AG04450 (cell line): ENCODE data around the gene EFCAB5. TPM values are rescaled to one million over a fixed set of nuclear protein-coding genes. Genes with fewer than 3 reads are reported as not detected.
A peak's percentile ranks its signal among the peaks of the same experiment; 100 is the strongest.

Experiments
- CTCF ChIA-PET: fragments of 300-600, 350-600 bp; formaldehyde crosslinking; extraction: SDS; loops from one replicate; lab custom pipeline; 2022; ENCODE audit warnings: antibody characterized with exemption, inconsistent platforms; lab: Charles Lee
- POLR2A ChIA-PET: fragments of 350-600 bp; formaldehyde crosslinking; extraction: SDS; loops from one replicate; lab custom pipeline; 2021; ENCODE audit warnings: antibody characterized with exemption, inconsistent platforms; lab: Yijun Ruan, JAX
- DNase-seq: peaks from one replicate; pipeline ENCODE4 v3.0.0-alpha.2; 2011; ENCODE audit warnings: low read depth, low spot score
- H3K27ac ChIP-seq: one replicate; pipeline ENCODE4 v1.5.1; 2012; ENCODE audit warnings: low read depth, low read length, control low read depth
- H3K27me3 ChIP-seq: one replicate; pipeline ENCODE4 v1.6.0; 2012; ENCODE audit warnings: low read length; ENCODE audit not compliant: control insufficient read depth, insufficient read depth
- H3K4me3 ChIP-seq: 2 replicates; pipeline ENCODE4 v1.5.1; 2011; ENCODE audit warnings: mild to moderate bottlenecking, low read depth, low read length, control low read depth
- H3K9me3 ChIP-seq: 2 replicates; pipeline ENCODE4 v1.5.1; 2012; ENCODE audit warnings: low read length; ENCODE audit not compliant: control insufficient read depth, insufficient read depth
- polyA plus RNA-seq: library from polyadenylated mRNA; depleted of rRNA; stranded (reverse); fragments of >200 nt; gene quantifications from 2 replicates; pipeline ENCODE4 v1.2.3, GENCODE V29; 2011
- TF ChIP-seq, protein P1 (sequence below): IDR thresholded peaks from 2 replicates; pipeline ENCODE4 v1.5.1; 2011; ENCODE audit warnings: low read depth, low read length, control low read depth, inconsistent platforms

The EFCAB5 gene
- polyA plus RNA-seq, 1 experiment, result 0.24 TPM

GRCh38 chr17:30112794-30113193 is 171.4 kb downstream of the EFCAB5 start:
- Histone ChIP-seq H3K4me3 (no peak overlapping the region), H3K27me3 (no peaks in the 10 kb centered on the region), H3K27ac (no peak overlapping the region), H3K9me3 (no peaks in the 10 kb centered on the region)
- CTCF ChIA-PET, result interaction anchor here (0.9 to 3.5 kb wide), 5 partner anchors 8 to 181 kb away, joined by 3 to 75 read pairs (median 7); no protein-coding TSS in a partner anchor
- TF ChIP-seq, protein P1, sequence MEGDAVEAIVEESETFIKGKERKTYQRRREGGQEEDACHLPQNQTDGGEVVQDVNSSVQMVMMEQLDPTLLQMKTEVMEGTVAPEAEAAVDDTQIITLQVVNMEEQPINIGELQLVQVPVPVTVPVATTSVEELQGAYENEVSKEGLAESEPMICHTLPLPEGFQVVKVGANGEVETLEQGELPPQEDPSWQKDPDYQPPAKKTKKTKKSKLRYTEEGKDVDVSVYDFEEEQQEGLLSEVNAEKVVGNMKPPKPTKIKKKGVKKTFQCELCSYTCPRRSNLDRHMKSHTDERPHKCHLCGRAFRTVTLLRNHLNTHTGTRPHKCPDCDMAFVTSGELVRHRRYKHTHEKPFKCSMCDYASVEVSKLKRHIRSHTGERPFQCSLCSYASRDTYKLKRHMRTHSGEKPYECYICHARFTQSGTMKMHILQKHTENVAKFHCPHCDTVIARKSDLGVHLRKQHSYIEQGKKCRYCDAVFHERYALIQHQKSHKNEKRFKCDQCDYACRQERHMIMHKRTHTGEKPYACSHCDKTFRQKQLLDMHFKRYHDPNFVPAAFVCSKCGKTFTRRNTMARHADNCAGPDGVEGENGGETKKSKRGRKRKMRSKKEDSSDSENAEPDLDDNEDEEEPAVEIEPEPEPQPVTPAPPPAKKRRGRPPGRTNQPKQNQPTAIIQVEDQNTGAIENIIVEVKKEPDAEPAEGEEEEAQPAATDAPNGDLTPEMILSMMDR, result no peak
- POLR2A ChIA-PET, result no interaction called here
- DNase-seq, result no peak

DNA sequence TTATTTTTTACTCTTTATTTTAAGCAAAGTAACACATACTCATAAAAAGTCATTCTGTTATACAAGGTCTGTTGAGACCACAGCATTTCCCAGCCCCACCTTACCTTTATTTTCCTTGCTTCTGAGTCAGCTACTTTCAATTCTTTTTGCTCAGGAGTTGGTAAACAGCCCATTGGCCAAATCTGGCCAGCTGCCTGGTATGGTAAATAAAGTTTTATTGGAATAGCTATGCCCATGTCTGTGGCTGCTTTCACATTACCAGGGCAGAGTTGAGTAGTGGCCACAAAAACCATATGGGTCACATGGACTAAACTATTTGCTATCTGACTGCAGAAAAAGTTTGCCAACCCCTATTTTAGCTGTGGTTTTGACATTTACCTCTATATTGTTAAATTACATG is 171.8 kb downstream of the EFCAB5 start:
- TF ChIP-seq, protein P1, result no peak
- Histone ChIP-seq H3K27ac (no peak overlapping the region), H3K27me3 (no peaks in the 10 kb centered on the region), H3K9me3 (no peaks in the 10 kb centered on the region), H3K4me3 (no peak overlapping the region)
- no peak for DNase-seq
- ChIA-PET POLR2A (no interaction called here), CTCF (interaction anchor here (0.9 to 3.5 kb wide), 5 partner anchors 8 to 181 kb away, joined by 3 to 75 read pairs (median 7); no protein-coding TSS in a partner anchor)

DNA sequence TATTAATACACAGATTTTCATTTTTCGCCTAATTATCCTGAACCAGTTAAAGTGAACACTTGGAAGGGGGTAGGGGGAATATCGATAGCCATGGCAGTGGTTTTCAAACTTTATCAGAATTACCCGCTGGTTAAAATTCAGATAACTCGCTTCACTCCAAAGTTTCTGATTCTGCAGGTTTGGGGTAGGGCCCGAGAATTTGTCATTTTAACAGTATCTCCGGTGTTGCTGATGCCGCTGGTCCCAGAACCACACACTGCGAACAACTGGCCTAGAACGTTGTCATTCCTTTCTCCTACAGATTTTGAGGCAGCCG is 174.9 kb downstream of the EFCAB5 start:
- H3K27ac ChIP-seq, result peak overlapping the region; percentile 97
- POLR2A ChIA-PET, result interaction anchor here (0.7 kb wide), 1 partner anchor 137 kb away, joined by 5 read pairs; no protein-coding TSS in a partner anchor
- CTCF ChIA-PET, result interaction anchor here (1.4 kb wide), 1 partner anchor 9 kb away, joined by 7 read pairs; no protein-coding TSS in a partner anchor
- no peak for DNase-seq
- TF ChIP-seq, protein P1, result no peak
- H3K27me3 ChIP-seq, result no peaks in the 10 kb centered on the region
- H3K4me3 ChIP-seq, result peak overlapping the region; percentile 87
- H3K9me3 ChIP-seq, result no peaks in the 10 kb centered on the region

- ChIA-PET CTCF (interaction anchor here (0.6 to 1.6 kb wide), 5 partner anchors 9 to 219 kb away, joined by 3 to 16 read pairs (median 5); no protein-coding TSS in a partner anchor), POLR2A (interaction anchor here (0.7 kb wide), 1 partner anchor 12 kb away, joined by 4 read pairs; no protein-coding TSS in a partner anchor)
- peak; percentile 83 for DNase-seq
- Histone ChIP-seq H3K27me3 (no peaks in the 10 kb centered on the region), H3K9me3 (no peaks in the 10 kb centered on the region), H3K27ac (peak within 1 kb of the TSS; percentile 97), H3K4me3 (peak within 1 kb of the TSS; percentile 87)
- TF ChIP-seq, protein P1, result no peak
Observed at GRCh38 chr17:30116661-30117551, 175.5 kb downstream of the EFCAB5 start, which contains the start of gene NSRP1. Gene NSRP1, plus strand, starts transcription at chr17:30116816. Its CDS starts 28 bp downstream, at chr17:30116844.
